ENCODE data around the gene MFSD6L.

DNA sequence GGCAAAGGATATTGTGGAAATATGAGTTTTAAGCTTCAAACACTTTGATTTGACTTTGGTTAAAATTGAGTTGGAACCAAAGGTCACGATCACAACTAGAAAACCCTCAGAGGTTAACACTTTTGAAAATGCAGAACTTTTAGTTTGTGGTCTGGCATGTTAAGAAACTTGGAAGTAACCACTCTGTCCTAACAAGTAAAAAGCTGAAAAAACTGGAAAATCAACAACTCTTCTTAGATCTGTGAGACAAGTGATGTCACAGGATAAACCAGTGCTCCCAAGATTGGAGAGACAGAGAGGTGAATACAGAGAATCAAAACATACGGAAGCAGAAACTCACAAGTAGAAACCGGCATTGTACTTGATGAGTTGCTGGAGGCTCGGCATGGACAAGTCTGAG lies 17.4 kb downstream of the MFSD6L start:
- TF ChIP-seq, protein P1, sequence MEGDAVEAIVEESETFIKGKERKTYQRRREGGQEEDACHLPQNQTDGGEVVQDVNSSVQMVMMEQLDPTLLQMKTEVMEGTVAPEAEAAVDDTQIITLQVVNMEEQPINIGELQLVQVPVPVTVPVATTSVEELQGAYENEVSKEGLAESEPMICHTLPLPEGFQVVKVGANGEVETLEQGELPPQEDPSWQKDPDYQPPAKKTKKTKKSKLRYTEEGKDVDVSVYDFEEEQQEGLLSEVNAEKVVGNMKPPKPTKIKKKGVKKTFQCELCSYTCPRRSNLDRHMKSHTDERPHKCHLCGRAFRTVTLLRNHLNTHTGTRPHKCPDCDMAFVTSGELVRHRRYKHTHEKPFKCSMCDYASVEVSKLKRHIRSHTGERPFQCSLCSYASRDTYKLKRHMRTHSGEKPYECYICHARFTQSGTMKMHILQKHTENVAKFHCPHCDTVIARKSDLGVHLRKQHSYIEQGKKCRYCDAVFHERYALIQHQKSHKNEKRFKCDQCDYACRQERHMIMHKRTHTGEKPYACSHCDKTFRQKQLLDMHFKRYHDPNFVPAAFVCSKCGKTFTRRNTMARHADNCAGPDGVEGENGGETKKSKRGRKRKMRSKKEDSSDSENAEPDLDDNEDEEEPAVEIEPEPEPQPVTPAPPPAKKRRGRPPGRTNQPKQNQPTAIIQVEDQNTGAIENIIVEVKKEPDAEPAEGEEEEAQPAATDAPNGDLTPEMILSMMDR (IDR thresholded peaks at IDR 0.05; ENCODE audit: low read length), result no peak
- no peak for TF ChIP-seq EZH2 (IDR thresholded peaks at IDR 0.05; ENCODE audit: borderline replicate concordance, low read length)
